ENCODE results near the gene PIEZO2. TPM values are rescaled to one million over a fixed set of nuclear protein-coding genes. Genes with fewer than 3 reads are reported as not detected.

Gene PIEZO2
- polyA plus RNA-seq, 1 donor, result 19.0 TPM

DNA sequence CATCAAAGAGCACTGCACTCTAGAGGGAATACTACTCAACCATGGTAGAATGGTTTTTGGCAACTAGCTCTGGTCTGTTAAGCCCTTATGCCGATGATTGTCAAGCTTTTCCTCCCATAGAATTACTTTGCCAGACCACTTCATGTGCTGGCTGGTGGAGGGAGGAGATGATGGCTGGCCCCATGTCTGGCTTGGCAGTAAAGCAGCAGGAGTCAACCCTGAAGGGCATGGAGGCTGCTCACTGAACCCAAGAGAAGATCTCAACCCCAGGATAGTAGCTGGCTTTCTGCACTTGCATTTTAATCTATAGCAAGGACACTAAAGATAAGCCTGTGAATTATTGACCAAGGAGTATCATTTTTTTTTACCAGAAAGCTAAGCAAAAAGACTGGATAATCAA lies 309.9 kb downstream of the PIEZO2 start:
- no peak for DNase-seq

GRCh38 chr18:10838553-10838952 lies 310.8 kb downstream of the PIEZO2 start:
- no peak for DNase-seq

- no peak for DNase-seq
Measured at GRCh38 chr18:10834128-10834815, 315.1 kb downstream of the PIEZO2 start.

- no peak for DNase-seq
Measured at GRCh38 chr18:10833656-10834055, 315.7 kb downstream of the PIEZO2 start.

- no peak for DNase-seq
Measured at GRCh38 chr18:10826400-10826799, 323.0 kb downstream of the PIEZO2 start.

- DNase-seq, result no peak
Measured at GRCh38 chr18:10822456-10822855, 326.9 kb downstream of the PIEZO2 start.

- no peak for DNase-seq
Measured at GRCh38 chr18:10820681-10821080, 328.7 kb downstream of the PIEZO2 start.

GRCh38 chr18:10814336-10814735 lies 335.0 kb downstream of the PIEZO2 start:
- DNase-seq, result no peak

- DNase-seq, result no peak
Measured at GRCh38 chr18:10805587-10806118, 343.7 kb downstream of the PIEZO2 start.

- no peak for DNase-seq
Measured at GRCh38 chr18:10804126-10804525, 345.2 kb downstream of the PIEZO2 start.

DNA sequence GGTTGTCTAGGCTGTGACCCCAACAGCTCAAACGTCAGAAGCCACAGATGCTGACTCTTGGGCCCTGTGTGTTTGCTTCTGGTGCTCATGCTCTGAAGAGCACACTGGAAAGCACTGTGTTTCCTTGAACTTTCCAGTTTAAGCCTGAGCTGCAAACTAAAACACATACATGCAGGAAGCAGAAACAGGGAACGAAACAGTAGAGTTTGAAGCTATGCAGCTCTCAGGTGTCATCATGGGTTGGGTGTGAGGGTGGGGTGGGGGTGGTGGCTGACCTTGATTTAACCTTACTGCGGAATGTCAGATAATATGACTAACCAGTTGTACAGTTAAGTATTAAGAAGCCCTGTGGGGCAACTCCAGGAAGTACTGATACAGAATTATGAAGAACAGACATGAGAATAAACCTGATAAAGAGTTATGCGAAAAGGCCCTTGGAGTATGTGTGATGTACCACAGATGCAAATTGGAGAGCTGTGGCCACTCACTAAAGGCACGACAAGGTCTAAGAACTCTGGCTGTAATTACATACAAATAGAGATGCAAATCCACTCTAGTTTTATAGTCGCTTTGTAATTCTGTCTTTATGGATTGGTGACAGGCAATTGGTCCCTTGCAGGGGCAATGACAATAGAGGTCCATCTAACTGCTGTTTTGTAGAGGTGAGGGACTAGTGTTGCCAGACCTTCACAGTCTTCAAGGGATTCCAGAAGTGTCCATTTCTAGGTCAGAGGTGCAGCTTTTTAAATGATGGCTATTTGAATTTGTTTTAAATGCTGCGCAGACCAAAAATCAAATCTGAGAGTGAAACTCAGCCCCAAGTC lies 350.4 kb downstream of the PIEZO2 start:
- DNase-seq, result no peak

- DNase-seq, result no peak
Measured at GRCh38 chr18:10797896-10798295, 351.5 kb downstream of the PIEZO2 start.

GRCh38 chr18:10794771-10795170 lies 354.6 kb downstream of the PIEZO2 start:
- DNase-seq, result no peak

DNA sequence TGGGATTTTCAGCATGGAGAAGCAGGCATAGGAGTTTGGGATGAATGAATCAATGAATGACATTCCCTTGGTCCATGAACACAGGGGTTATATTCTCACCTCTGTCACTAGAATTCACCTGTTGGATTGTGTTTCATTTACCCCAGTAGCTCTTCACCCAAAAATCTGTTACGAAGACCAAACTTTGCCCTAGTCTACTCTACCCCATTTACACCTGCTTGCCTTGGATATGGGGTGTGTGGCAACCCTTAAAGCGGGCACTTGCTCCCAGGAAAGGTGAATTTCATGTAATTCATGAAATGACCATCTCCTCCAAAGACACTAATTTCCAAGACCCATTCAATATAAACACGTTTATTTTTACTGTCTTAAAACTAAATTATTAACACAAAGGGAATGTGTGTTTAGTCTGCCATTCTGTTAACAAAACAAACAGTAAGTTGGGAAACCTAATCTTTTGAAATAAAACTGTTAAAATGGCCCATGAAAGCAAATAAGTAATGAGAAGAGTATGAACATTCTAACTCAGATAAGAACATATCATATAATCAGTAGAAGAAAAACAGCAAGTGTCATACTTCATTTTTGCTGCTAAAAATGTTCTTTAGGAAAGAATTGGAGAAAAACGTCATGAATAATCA lies 355.5 kb downstream of the PIEZO2 start:
- DNase-seq, result no peak

DNA sequence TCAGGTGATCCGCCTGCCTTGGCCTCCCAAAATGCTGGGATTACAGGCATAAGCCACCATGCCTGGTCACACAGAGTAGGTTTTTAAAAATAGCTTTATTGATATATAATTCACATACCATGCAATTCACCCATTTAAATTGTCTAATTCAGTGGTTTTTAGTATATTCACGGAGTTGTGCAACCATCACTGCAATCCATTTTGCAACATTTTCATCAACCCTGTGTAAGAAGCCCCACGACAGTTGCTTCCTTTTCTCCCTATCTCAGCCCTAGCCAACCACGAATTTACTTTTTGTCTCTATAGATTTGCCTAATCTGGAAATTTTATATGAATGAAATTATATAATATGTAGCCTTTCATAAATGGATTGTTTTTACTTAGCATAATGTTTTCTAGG lies 357.2 kb downstream of the PIEZO2 start:
- DNase-seq, result no peak

DNA sequence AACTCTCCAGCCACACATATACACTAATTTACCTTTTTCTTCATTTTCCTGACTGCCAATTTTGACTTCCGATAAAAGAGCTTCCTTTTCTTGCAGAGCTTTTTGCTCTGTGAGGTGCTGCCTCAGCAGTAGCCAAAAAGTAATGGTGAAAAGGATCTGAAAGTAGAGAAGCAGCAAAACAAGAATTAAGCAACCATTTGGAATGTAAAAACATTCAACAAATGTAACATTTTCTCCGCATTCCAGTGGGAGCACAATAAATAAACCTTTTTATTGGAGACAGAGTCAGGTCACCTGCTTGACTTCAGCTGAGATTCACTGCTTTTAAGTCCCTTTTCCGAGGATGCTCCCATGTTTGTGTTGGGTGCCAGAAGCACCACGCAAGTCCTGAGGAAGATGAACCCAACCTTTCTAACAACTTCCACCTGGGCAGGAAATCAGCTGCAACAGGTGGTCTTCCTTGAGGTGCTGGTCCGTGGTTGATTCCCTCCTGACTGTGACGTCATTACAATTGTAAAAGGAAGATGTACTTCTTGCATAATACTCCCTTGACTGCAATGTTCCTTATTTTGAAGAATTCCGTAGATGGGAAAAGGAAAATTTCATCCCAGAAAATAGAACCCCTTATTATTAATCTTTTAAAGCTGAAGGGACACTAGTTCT lies 358.1 kb downstream of the PIEZO2 start:
- no peak for DNase-seq

DNA sequence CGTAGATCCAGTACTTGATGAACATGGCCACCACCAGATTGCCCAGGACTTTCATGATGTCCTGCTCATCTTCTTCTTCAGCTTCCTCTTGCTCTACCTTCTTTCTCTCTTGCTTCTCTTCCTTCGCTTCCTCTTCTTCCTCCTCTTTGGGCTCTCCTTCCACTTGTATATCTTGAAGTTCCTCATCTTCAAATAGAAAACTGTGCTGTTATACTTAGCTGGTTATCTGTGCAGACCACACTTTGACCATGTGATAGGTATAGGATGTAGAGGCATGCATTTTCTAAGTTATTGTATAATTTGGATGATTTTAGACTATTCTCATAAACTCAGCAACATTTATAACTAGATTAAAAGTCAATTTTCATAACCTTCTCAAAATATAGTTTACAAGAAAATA lies 360.2 kb downstream of the PIEZO2 start:
- DNase-seq, result no peak

DNA sequence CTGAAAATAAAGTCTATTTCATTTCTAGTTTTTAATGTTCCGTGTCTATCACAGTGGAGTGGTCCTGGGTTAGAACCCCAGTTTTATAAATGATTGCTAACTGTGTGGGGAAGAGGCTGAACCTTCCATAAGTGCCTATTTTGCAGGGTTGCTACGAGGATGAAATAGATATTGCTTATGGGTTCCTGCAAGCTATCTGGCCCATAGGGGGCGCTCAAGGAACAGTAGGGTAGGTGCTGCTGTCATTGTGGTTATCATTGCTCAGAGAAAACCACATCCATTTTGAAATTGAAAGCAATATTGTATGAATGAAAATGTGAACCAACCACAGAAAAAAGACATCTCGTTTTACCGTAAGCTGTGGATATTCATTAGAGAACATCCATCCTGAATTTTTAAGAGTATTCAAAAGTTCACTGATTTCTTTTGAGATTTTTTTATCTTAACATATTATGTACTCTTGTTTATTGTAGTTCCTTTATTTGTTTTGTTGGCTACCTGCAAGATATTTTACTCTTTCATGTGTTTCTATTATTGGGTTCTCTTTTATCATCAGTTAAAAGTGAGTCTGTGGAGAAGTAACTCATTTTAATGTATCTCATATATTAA lies 362.0 kb downstream of the PIEZO2 start:
- peak; percentile 69 for DNase-seq

DNA sequence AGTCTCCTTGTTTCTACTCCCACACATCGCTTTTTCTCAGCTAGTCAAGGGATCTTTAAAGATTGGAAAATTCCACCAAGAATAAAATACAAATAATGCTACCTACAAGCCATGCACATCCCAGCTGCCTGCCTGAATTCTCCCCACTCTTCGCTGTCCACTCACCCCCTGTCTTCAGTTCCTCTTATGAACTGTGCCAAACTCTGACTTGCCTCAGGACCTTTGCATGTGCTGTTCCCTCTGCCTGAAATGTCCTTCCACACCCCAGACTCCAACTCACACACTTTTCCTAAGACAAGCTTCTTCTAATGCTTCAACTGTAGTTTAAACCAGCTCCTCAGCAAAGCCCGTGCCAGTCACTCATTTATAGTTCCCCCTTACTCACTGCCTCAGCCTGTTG lies 363.6 kb downstream of the PIEZO2 start:
- DNase-seq, result no peak

GRCh38 chr18:10784596-10785202 lies 364.7 kb downstream of the PIEZO2 start:
- DNase-seq, result no peak

DNA sequence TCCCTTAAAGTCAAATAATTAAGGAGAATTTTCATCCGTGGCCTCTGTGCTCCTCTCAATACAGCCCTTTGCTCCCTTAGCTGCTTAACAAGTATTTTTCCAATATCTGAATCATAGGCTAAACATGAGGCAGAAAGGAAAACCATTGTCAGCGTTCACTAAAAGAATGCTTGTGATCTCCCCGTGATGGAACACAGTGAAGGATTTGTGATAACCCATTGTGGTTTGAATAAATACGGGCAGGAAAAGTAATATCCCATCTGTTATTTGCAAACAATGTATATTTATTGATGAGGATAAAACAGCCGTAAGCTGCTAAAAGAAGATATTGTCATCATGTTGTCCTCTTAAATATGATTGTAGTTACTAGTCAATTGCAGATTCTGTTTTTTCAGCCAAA lies 365.4 kb downstream of the PIEZO2 start:
- no peak for DNase-seq

GRCh38 chr18:10776493-10776892 lies 372.9 kb downstream of the PIEZO2 start:
- DNase-seq, result peak; percentile 45
